Activated CD4-positive, alpha-beta T cell treated with anti-CD3 and anti-CD28 coated beads, Interleukin-2, amount 10 ng/mL, durations not matched to agents 7 days and 5 days (primary cell): ENCODE results near the gene EPS8L3. TPM values are rescaled to one million over a fixed set of nuclear protein-coding genes. Genes with fewer than 3 reads are reported as not detected.
"Not testable (repeated sequence)": the region's sequence is repeated elsewhere in the genome, so short reads cannot be mapped to it uniquely, and the experiment has no call there.

Experiments used
- CTCF ChIA-PET: fragments of 350-600 bp; sonication (Branson Sonifier 250); formaldehyde crosslinking; loops from one replicate; lab custom pipeline; 2021; ENCODE audit warnings: antibody characterized with exemption; lab: Charles Lee
- POLR2A ChIA-PET: fragments of 350-600 bp; sonication (Branson Sonifier 250); formaldehyde crosslinking; loops from one replicate; lab custom pipeline; 2021; ENCODE audit warnings: antibody characterized with exemption; lab: Charles Lee
- DNase-seq: peaks from one replicate; pipeline ENCODE4 v3.0.0-alpha.2; 2020
- H3K27ac Mint-ChIP-seq: one replicate; pipeline ENCODE4 v1.8.0; 2021; ENCODE audit warnings: mild to moderate bottlenecking, moderate library complexity, mixed read lengths
- H3K27me3 Mint-ChIP-seq: one replicate; pipeline ENCODE4 v1.8.0; 2021; ENCODE audit warnings: mixed read lengths
- H3K36me3 Mint-ChIP-seq: one replicate; pipeline ENCODE4 v1.8.0; 2021; ENCODE audit warnings: low read depth, mixed read lengths
- H3K4me1 Mint-ChIP-seq: one replicate; pipeline ENCODE4 v1.8.0; 2021; ENCODE audit warnings: mixed read lengths
- H3K4me3 Mint-ChIP-seq: one replicate; pipeline ENCODE4 v1.8.0; 2021; ENCODE audit warnings: mild to moderate bottlenecking, moderate library complexity, mixed read lengths
- H3K9me3 Mint-ChIP-seq: one replicate; pipeline ENCODE4 v1.8.0; 2021; ENCODE audit warnings: mixed read lengths
- total RNA-seq, 2 experiments: library from RNA; stranded (reverse); gene quantifications; one replicate each; pipeline ENCODE4 v1.2.3, GENCODE V29; 2021

The EPS8L3 gene
- total RNA-seq, 2 experiments from 2014 or later, result not detected

GRCh38 chr1:109718495-109718894 lies 45.2 kb downstream of the EPS8L3 start:
- no peak for DNase-seq
- H3K27ac Mint-ChIP-seq, result no peak overlapping the region
- ChIA-PET CTCF (interaction anchor here (1.6 kb wide), 1 partner anchor 10 kb away, joined by 7 read pairs; no protein-coding TSS in a partner anchor), POLR2A (no interaction called here)
- H3K27me3 Mint-ChIP-seq, result peaks cover 8% of the 10 kb centered on the region
- no peaks in the 10 kb centered on the region for H3K9me3 Mint-ChIP-seq
- H3K36me3 Mint-ChIP-seq, result no peaks in the 10 kb centered on the region
- H3K4me3 Mint-ChIP-seq, result no peak overlapping the region
- peaks cover 4% of the 10 kb centered on the region for H3K4me1 Mint-ChIP-seq

DNA sequence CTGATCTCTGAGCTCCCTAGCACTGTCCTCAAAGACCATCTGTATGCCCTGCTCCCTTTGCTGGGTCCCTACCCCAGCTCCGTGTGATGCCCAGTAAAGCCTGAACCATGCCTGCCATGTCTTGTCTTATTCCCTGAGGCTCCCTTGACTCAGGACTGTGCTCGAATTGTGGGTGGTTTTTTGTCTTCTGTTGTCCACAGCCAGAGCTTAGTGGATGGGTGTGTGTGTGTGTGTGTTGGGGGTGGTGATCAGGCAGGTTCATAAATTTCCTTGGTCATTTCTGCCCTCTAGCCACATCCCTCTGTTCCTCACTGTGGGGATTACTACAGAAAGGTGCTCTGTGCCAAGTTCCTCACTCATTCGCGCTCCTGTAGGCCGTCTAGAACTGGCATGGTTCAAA lies 46.0 kb downstream of the EPS8L3 start:
- CTCF ChIA-PET, result interaction anchor here (0.6 to 1.6 kb wide), 2 partner anchors 11 to 1273 kb away, joined by 5 to 7 read pairs; no protein-coding TSS in a partner anchor
- Mint-ChIP-seq H3K4me3 (no peak overlapping the region), H3K36me3 (no peaks in the 10 kb centered on the region), H3K4me1 (peaks cover 4% of the 10 kb centered on the region), H3K27me3 (peaks cover 10% of the 10 kb centered on the region), H3K9me3 (no peaks in the 10 kb centered on the region), H3K27ac (no peak overlapping the region)
- no peak for DNase-seq
- POLR2A ChIA-PET, result no interaction called here

DNA sequence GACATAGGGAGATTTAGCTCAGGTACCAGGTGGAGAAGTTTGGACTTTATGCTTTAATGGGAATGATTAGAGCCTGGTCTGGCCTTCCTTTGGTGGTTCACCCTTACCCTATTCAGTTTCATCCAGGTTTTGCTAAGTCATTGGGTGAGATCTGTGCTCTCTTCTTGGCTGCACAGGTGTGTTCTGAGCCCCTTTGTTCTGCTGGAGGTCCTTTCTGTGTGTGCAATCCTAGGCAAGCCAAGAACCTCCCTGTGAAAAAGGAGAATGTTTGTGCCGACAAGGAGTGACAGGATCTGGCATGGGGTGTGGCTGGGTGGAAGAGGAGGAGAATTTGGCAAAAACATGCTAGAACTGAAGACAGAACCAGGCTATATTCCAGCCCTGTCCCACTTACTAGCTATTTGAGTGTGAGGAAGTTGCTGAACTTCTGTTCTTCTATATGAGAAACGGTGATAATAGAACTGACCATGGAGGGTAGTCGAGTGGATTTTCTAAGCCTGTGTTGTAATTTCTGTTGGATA lies 47.1 kb downstream of the EPS8L3 start:
- ChIA-PET POLR2A (no interaction called here), CTCF (interaction anchor here (0.6 to 1.2 kb wide), 4 partner anchors 12 to 736 kb away, joined by 3 to 4 read pairs (median 3); no protein-coding TSS in a partner anchor)
- no peaks in the 10 kb centered on the region for H3K36me3 Mint-ChIP-seq
- H3K4me1 Mint-ChIP-seq, result peaks cover 4% of the 10 kb centered on the region
- H3K27me3 Mint-ChIP-seq, result peaks cover 4% of the 10 kb centered on the region
- DNase-seq, result no peak
- H3K27ac Mint-ChIP-seq, result no peak overlapping the region
- no peaks in the 10 kb centered on the region for H3K9me3 Mint-ChIP-seq
- H3K4me3 Mint-ChIP-seq, result no peak overlapping the region

DNA sequence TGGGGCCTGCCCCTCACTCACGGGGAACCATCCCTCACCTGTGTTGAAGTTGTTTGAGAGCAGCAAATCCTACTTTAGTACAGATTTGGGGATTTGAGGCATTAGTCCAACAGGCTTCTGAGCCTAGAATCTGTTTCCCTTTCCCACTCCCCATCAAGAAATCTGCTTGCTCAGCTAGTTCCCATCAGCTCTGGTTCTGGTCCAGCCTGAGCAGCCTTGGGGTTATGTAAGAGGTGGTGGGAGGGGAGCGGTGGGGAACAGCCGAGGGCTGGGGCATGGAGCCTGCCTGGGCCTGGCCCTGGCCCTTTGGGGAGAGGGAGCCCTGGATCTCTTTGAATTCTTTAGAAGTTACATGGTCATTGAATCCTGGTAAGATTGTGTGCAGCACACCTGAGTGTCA lies 47.6 kb downstream of the EPS8L3 start:
- DNase-seq, result no peak
- peaks cover 4% of the 10 kb centered on the region for H3K4me1 Mint-ChIP-seq
- no peak overlapping the region for H3K27ac Mint-ChIP-seq
- no peaks in the 10 kb centered on the region for H3K9me3 Mint-ChIP-seq
- H3K4me3 Mint-ChIP-seq, result no peak overlapping the region
- POLR2A ChIA-PET, result no interaction called here
- CTCF ChIA-PET, result interaction anchor here (0.6 to 1.2 kb wide), 4 partner anchors 12 to 735 kb away, joined by 3 to 4 read pairs (median 3); no protein-coding TSS in a partner anchor
- H3K27me3 Mint-ChIP-seq, result peaks cover 4% of the 10 kb centered on the region
- H3K36me3 Mint-ChIP-seq, result no peaks in the 10 kb centered on the region

GRCh38 chr1:109714661-109715372 lies 48.9 kb downstream of the EPS8L3 start:
- H3K27ac Mint-ChIP-seq, result no peak overlapping the region
- ChIA-PET CTCF (no interaction called here), POLR2A (no interaction called here)
- H3K36me3 Mint-ChIP-seq, result peaks cover 1% of the 10 kb centered on the region
- H3K4me1 Mint-ChIP-seq, result peaks cover 4% of the 10 kb centered on the region
- H3K4me3 Mint-ChIP-seq, result no peak overlapping the region
- peaks cover 4% of the 10 kb centered on the region for H3K27me3 Mint-ChIP-seq
- DNase-seq, result no peak
- H3K9me3 Mint-ChIP-seq, result no peaks in the 10 kb centered on the region

DNA sequence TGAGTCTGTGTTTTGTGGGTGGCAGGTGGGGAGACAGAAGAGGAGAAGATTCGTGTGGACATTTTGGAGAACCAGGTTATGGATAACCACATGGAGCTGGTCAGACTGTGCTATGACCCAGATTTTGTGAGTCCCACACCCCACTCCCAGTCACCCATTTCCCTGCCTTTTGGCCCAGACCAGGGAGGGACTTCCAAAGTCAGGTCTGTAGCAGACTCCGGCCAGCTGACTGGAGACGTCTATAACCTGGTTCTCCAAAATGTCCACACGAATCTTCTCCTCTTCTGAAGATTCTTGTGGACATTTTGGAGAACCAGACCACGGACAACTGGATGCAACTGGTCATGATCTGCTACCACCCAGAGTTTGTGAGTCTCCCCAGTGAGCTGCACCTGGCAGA lies 50.1 kb downstream of the EPS8L3 start:
- Mint-ChIP-seq H3K27ac (no peak overlapping the region), H3K36me3 (peaks cover 1% of the 10 kb centered on the region), H3K9me3 (peaks cover 9% of the 10 kb centered on the region), H3K4me1 (no peaks in the 10 kb centered on the region), H3K4me3 (no peak overlapping the region), H3K27me3 (peaks cover 4% of the 10 kb centered on the region)
- POLR2A ChIA-PET, result no interaction called here
- no peak for DNase-seq
- CTCF ChIA-PET, result no interaction called here

GRCh38 chr1:109712321-109712864 lies 51.3 kb downstream of the EPS8L3 start:
- Mint-ChIP-seq H3K9me3 (peaks cover 15% of the 10 kb centered on the region), H3K36me3 (peaks cover 4% of the 10 kb centered on the region), H3K4me1 (no peaks in the 10 kb centered on the region), H3K4me3 (no peak overlapping the region), H3K27me3 (peaks cover 4% of the 10 kb centered on the region), H3K27ac (no peak overlapping the region)
- DNase-seq, result no peak
- POLR2A ChIA-PET, result no interaction called here
- CTCF ChIA-PET, result no interaction called here

DNA sequence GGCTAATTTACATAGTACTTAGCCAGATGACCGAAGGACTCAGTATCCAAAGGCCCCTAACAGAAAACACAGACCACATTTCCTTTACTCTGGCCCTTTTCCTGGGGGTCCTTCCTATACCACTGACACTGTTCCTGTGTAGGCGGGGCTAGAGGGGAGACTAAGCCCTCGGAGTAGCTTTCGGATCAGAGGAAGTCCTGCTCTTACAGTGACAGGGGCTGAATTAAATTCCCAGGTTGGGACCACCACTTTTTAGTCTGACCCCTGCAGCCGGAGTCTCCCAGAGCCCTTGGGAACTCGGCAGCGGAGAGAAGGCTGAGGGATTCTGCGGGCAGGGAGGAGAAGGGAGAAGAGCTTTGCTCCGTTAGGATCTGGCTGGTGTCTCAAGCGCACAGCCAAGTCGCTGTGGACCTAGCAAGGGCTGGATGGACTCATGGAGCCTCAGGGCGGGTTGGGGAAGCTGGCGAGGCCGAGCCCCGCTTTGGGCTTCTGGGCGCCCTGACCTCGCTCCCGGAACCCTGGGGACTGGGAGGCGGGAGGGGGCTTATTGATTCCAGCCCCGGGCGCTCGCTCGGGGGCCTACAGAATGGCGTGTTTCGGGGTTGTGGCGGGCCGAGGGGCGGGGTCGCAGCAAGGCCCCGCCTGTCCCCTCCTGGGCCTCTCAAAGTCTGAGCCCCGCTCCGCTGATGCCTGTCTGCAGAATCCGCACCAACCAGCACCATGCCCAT lies 52.0 kb downstream of the EPS8L3 start, which contains the start of gene GSTM5:
Gene GSTM5, plus strand, starts transcription at position 659 of the 728 bp plus-strand sequence. Its CDS starts 62 bp downstream, at position 721.
- DNase-seq, CTCF ChIA-PET, POLR2A ChIA-PET, H3K4me1 Mint-ChIP-seq, H3K27me3 Mint-ChIP-seq, H3K36me3 Mint-ChIP-seq, H3K4me3 Mint-ChIP-seq: not testable (repeated sequence)
- peak within 1 kb of the TSS; percentile 37 for H3K27ac Mint-ChIP-seq
- peaks cover 15% of the 10 kb centered on the region for H3K9me3 Mint-ChIP-seq

GRCh38 chr1:109709822-109710221 lies 53.9 kb downstream of the EPS8L3 start:
- DNase-seq, H3K4me1 Mint-ChIP-seq, H3K36me3 Mint-ChIP-seq, H3K27me3 Mint-ChIP-seq, H3K27ac Mint-ChIP-seq, H3K4me3 Mint-ChIP-seq, POLR2A ChIA-PET: not testable (repeated sequence)
- H3K9me3 Mint-ChIP-seq, result peaks cover 15% of the 10 kb centered on the region
- CTCF ChIA-PET, result interaction anchor here (0.6 to 0.9 kb wide), 3 partner anchors 53 to 760 kb away, joined by 3 to 5 read pairs (median 3); no protein-coding TSS in a partner anchor

GRCh38 chr1:109708949-109709348 lies 54.8 kb downstream of the EPS8L3 start:
- DNase-seq, H3K27ac Mint-ChIP-seq, H3K4me1 Mint-ChIP-seq, H3K36me3 Mint-ChIP-seq, H3K27me3 Mint-ChIP-seq, H3K4me3 Mint-ChIP-seq, POLR2A ChIA-PET: not testable (repeated sequence)
- H3K9me3 Mint-ChIP-seq, result peaks cover 15% of the 10 kb centered on the region
- CTCF ChIA-PET, result interaction anchor here (0.6 to 0.9 kb wide), 3 partner anchors 54 to 759 kb away, joined by 3 to 5 read pairs (median 3); no protein-coding TSS in a partner anchor

DNA sequence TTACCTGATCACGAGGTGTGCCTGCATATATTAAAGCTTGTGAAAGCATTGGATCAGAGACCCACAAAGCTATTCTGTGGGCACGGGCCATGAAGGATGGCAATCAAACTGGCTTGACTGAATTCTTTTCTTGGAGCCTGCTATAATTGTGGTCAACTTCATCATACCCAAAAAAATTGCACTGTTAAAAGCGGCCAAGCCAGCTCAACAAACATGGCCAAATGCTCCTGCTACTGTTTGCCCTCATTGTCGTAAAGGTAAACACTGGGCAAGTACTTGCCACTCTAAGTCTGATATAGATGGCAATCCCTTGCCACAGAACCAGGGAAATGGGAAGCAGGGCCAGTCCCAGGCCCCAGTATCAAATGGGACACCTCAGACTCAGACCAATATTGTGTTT lies 58.3 kb downstream of the EPS8L3 start:
- peaks cover 15% of the 10 kb centered on the region for H3K9me3 Mint-ChIP-seq
- H3K27me3 Mint-ChIP-seq, result no peaks in the 10 kb centered on the region
- ChIA-PET POLR2A (no interaction called here), CTCF (interaction anchor here (0.6 kb wide), 1 partner anchor 172 kb away, joined by 5 read pairs; no protein-coding TSS in a partner anchor)
- peaks cover 4% of the 10 kb centered on the region for H3K36me3 Mint-ChIP-seq
- H3K4me3 Mint-ChIP-seq, result no peak overlapping the region
- no peaks in the 10 kb centered on the region for H3K4me1 Mint-ChIP-seq
- DNase-seq, result no peak
- H3K27ac Mint-ChIP-seq, result no peak overlapping the region

GRCh38 chr1:109704173-109704572 lies 59.5 kb downstream of the EPS8L3 start:
- CTCF ChIA-PET, result no interaction called here
- H3K27ac Mint-ChIP-seq, result no peak overlapping the region
- peaks cover 2% of the 10 kb centered on the region for H3K36me3 Mint-ChIP-seq
- no peak for DNase-seq
- no peak overlapping the region for H3K4me3 Mint-ChIP-seq
- H3K27me3 Mint-ChIP-seq, result no peaks in the 10 kb centered on the region
- POLR2A ChIA-PET, result no interaction called here
- H3K4me1 Mint-ChIP-seq, result no peaks in the 10 kb centered on the region
- H3K9me3 Mint-ChIP-seq, result peaks cover 10% of the 10 kb centered on the region
